ENCODE measurements around the gene PADI2.

PADI2 gene

DNA sequence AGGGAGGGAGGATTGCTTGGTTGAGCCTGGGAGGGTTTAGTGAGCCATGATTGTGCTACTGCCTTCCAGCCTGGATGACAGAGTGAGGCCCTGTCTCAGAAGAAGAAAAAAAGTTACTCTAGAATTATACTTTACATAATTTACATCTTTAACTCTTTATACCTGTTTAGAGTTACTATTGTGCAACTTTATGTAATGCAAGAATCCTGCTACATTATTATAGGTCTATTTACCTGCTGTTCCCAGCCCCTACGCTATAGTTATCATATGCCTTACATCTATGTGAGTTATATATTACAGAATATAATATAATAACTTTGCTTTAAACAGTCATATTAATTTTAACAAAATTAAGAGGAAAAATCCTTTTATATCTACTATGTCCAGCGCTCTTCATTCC, 79.7 kb downstream of the PADI2 start:
- CTCF ChIA-PET: no interaction called here
- H3K4me3 Mint-ChIP-seq: no peak overlapping the region
- no peaks in the 10 kb centered on the region for H3K9me3 Mint-ChIP-seq
- H3K36me3 Mint-ChIP-seq: peaks cover 26% of the 10 kb centered on the region
- DNase-seq: no peak
- no peak overlapping the region for H3K27ac Mint-ChIP-seq
- no peaks in the 10 kb centered on the region for H3K4me1 Mint-ChIP-seq
- H3K27me3 Mint-ChIP-seq: no peaks in the 10 kb centered on the region

DNA sequence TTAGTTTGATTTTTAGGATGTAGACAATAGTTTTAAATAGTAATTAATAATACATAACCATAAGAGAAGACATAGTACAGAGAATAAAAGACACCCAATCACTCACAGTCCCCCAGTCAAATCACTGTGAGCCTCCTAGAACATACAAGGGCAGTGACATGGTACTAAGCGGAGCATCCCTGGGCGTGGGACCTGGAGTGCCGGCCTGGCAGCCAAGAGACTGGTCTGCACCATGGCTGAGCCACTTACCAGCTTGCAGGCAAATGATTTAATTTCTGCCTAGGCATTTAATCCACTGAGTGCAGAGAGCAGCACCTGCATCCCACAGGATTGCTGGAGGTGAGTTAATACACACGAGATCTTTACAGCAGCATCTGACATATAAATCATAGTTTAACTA, 85.8 kb downstream of the PADI2 start:
- Mint-ChIP-seq H3K9me3 (no peaks in the 10 kb centered on the region), H3K4me1 (no peaks in the 10 kb centered on the region), H3K27me3 (no peaks in the 10 kb centered on the region), H3K36me3 (peaks cover 26% of the 10 kb centered on the region), H3K27ac (no peak overlapping the region), H3K4me3 (no peak overlapping the region)
- CTCF ChIA-PET: interaction anchor here (1.0 kb wide), 1 partner anchor 13 kb away, joined by 3 read pairs; no protein-coding TSS in a partner anchor
- DNase-seq: no peak

DNA sequence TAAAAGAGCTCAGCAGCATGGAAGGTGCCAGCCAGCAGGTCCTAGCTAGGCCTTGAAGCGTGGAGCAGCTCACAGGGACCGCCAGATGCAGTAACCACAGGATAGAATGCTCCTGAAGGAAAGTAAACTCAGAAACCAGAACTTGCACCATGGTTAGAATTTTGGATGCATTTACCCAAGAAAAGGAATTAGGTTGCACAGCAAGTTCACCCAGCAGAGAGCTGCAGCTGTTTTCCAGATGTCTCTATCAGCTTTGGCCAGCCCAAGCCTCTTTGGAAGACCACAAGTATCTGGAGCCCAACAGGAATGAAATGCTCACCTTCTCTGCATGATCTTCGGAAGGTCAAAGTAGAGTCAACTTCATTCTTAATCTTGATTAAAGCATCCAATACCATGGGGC, 86.5 kb downstream of the PADI2 start:
- H3K27ac Mint-ChIP-seq: no peak overlapping the region
- H3K27me3 Mint-ChIP-seq: no peaks in the 10 kb centered on the region
- CTCF ChIA-PET: interaction anchor here (1.0 kb wide), 1 partner anchor 14 kb away, joined by 3 read pairs; no protein-coding TSS in a partner anchor
- no peak overlapping the region for H3K4me3 Mint-ChIP-seq
- no peaks in the 10 kb centered on the region for H3K9me3 Mint-ChIP-seq
- H3K4me1 Mint-ChIP-seq: no peaks in the 10 kb centered on the region
- DNase-seq: no peak
- peaks cover 27% of the 10 kb centered on the region for H3K36me3 Mint-ChIP-seq

GRCh38 chr1:17031436-17031835, 87.8 kb downstream of the PADI2 start:
- Mint-ChIP-seq H3K27me3 (no peaks in the 10 kb centered on the region), H3K4me3 (no peak overlapping the region), H3K9me3 (no peaks in the 10 kb centered on the region), H3K36me3 (peaks cover 34% of the 10 kb centered on the region), H3K27ac (no peak overlapping the region), H3K4me1 (no peaks in the 10 kb centered on the region)
- CTCF ChIA-PET: interaction anchor here (0.9 kb wide), 1 partner anchor 15 kb away, joined by 3 read pairs; no protein-coding TSS in a partner anchor
- no peak for DNase-seq

GRCh38 chr1:17030206-17030605, 89.0 kb downstream of the PADI2 start:
- CTCF ChIA-PET: no interaction called here
- Mint-ChIP-seq H3K27me3 (no peaks in the 10 kb centered on the region), H3K27ac (no peak overlapping the region), H3K4me1 (no peaks in the 10 kb centered on the region), H3K9me3 (no peaks in the 10 kb centered on the region), H3K36me3 (peaks cover 36% of the 10 kb centered on the region), H3K4me3 (no peak overlapping the region)
- no peak for DNase-seq

- no peak overlapping the region for H3K27ac Mint-ChIP-seq
Measured at GRCh38 chr1:17028662-17029188, 90.5 kb downstream of the PADI2 start.

DNA sequence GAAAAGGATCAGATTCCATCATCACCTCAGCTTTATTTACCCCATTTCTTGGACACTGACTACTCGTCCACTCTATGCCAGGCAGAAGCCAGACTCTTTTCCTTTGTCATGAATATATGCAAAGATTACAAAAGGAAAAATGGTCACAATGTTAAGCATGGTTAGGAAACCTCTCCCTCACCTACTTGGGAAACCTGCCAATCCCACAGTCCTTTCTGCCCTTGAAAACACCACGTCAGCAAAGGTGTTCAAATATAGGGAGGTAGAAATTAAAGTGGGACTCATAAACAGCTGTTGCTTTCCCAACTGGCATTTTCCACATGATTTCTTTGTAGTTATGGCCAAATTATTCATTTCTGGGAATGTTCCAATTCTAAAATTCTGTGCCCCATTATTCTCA, 91.4 kb downstream of the PADI2 start:
- CTCF ChIA-PET: no interaction called here
- H3K4me3 Mint-ChIP-seq: no peak overlapping the region
- H3K27me3 Mint-ChIP-seq: no peaks in the 10 kb centered on the region
- DNase-seq: no peak
- H3K4me1 Mint-ChIP-seq: no peaks in the 10 kb centered on the region
- H3K36me3 Mint-ChIP-seq: peaks cover 42% of the 10 kb centered on the region
- no peak overlapping the region for H3K27ac Mint-ChIP-seq
- H3K9me3 Mint-ChIP-seq: no peaks in the 10 kb centered on the region

More at GRCh38 chr1:17028662-17029188, 90.5 kb downstream of the PADI2 start:
- Mint-ChIP-seq H3K4me1 (no peaks in the 10 kb centered on the region), H3K9me3 (no peaks in the 10 kb centered on the region), H3K36me3 (peaks cover 39% of the 10 kb centered on the region), H3K27me3 (no peaks in the 10 kb centered on the region), H3K4me3 (no peak overlapping the region)
- CTCF ChIA-PET: no interaction called here
- DNase-seq: no peak

- no peak overlapping the region for H3K4me3 Mint-ChIP-seq
- peaks cover 39% of the 10 kb centered on the region for H3K36me3 Mint-ChIP-seq
- H3K4me1 Mint-ChIP-seq: no peaks in the 10 kb centered on the region
- no peak for DNase-seq
- no peak overlapping the region for H3K27ac Mint-ChIP-seq
- CTCF ChIA-PET: no interaction called here
- H3K27me3 Mint-ChIP-seq: no peaks in the 10 kb centered on the region
- no peaks in the 10 kb centered on the region for H3K9me3 Mint-ChIP-seq
Measured at GRCh38 chr1:17027403-17027802, 91.8 kb downstream of the PADI2 start.

DNA sequence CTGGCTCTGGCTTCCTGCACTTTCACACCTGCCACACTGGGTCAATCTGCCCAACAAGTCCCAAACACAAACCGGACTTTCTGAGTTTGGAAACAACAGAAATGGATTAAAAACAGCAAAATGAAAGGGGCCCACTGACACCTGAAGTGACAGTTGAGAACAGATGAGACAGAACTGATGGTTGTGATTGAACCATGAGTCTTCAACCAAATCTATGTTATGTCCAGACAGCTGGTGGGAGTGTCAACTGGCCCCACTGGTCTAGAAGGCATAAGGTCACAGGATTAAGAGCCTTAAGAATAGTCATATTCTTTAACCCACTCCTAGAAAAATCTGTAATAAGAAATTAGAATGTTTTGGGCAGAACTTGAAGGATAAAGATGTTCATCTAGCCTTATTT, 94.5 kb downstream of the PADI2 start:
- no peaks in the 10 kb centered on the region for H3K9me3 Mint-ChIP-seq
- no peaks in the 10 kb centered on the region for H3K27me3 Mint-ChIP-seq
- H3K27ac Mint-ChIP-seq: no peak overlapping the region
- CTCF ChIA-PET: interaction anchor here (0.9 kb wide), 1 partner anchor 10 kb away, joined by 3 read pairs; no protein-coding TSS in a partner anchor
- H3K4me1 Mint-ChIP-seq: peaks cover 2% of the 10 kb centered on the region
- H3K36me3 Mint-ChIP-seq: peaks cover 50% of the 10 kb centered on the region
- no peak for DNase-seq
- no peak overlapping the region for H3K4me3 Mint-ChIP-seq

GRCh38 chr1:17023573-17023972, 95.7 kb downstream of the PADI2 start:
- H3K4me1 Mint-ChIP-seq: peaks cover 12% of the 10 kb centered on the region
- H3K27me3 Mint-ChIP-seq: no peaks in the 10 kb centered on the region
- no peaks in the 10 kb centered on the region for H3K9me3 Mint-ChIP-seq
- H3K36me3 Mint-ChIP-seq: peaks cover 52% of the 10 kb centered on the region
- H3K4me3 Mint-ChIP-seq: no peak overlapping the region
- CTCF ChIA-PET: no interaction called here
- H3K27ac Mint-ChIP-seq: no peak overlapping the region
- DNase-seq: no peak

DNA sequence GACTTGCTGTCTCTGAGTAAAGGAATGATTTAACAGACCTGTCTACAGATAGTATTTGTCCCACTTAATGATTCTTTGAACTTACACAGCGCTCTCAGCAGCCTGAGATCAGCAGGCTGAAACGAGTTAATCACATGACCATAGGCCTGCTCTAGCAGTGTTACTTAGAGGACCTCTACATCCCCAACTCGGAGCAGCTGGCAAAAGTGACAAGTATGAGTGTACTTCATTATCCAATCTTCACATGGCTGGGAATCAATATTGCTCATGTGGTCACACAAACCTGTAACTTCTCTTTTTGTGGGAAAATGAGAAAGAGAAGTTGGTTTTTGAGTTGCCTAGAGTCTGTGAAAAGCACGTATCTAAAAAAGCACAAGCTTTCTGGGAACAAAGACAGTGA, 96.1 kb downstream of the PADI2 start:
- no peak overlapping the region for H3K27ac Mint-ChIP-seq
- CTCF ChIA-PET: interaction anchor here (1.2 kb wide), 1 partner anchor 63 kb away, joined by 4 read pairs; no protein-coding TSS in a partner anchor
- H3K9me3 Mint-ChIP-seq: no peaks in the 10 kb centered on the region
- peaks cover 47% of the 10 kb centered on the region for H3K36me3 Mint-ChIP-seq
- peaks cover 14% of the 10 kb centered on the region for H3K4me1 Mint-ChIP-seq
- H3K27me3 Mint-ChIP-seq: no peaks in the 10 kb centered on the region
- H3K4me3 Mint-ChIP-seq: no peak overlapping the region
- DNase-seq: no peak

DNA sequence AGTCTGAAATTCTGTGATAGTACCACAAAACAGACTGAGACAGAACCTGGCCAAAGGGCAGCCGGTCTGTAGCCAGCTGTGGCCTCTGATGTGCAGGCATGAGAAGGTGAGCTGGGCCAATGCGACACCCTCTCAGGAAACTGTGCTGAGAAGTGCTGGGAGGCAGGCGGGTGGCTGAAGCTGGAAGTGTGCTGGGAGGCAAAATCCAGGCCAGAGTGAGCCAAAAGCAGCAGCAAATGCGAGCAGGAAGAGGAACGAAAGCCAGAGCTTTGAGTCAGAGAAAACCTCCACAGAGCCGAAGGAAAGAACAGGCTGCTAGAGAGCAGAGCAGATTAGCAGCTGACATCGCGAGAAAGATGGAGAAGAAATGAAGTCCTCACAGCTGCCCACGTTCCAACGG, 97.4 kb downstream of the PADI2 start:
- H3K36me3 Mint-ChIP-seq: peaks cover 41% of the 10 kb centered on the region
- CTCF ChIA-PET: interaction anchor here (1.2 kb wide), 1 partner anchor 62 kb away, joined by 4 read pairs; no protein-coding TSS in a partner anchor

GRCh38 chr1:17020502-17020901, 98.7 kb downstream of the PADI2 start:
- Mint-ChIP-seq H3K27ac (no peak overlapping the region), H3K27me3 (no peaks in the 10 kb centered on the region), H3K4me1 (peaks cover 14% of the 10 kb centered on the region), H3K4me3 (no peak overlapping the region), H3K9me3 (no peaks in the 10 kb centered on the region), H3K36me3 (peaks cover 38% of the 10 kb centered on the region)
- DNase-seq: no peak
- CTCF ChIA-PET: interaction anchor here (1.0 kb wide), 1 partner anchor 56 kb away, joined by 3 read pairs; no protein-coding TSS in a partner anchor

More for the DNA sequence above, 97.4 kb downstream of the PADI2 start:
- H3K27ac Mint-ChIP-seq: no peak overlapping the region
- no peaks in the 10 kb centered on the region for H3K27me3 Mint-ChIP-seq
- H3K4me1 Mint-ChIP-seq: peaks cover 14% of the 10 kb centered on the region
- DNase-seq: no peak
- no peak overlapping the region for H3K4me3 Mint-ChIP-seq
- no peaks in the 10 kb centered on the region for H3K9me3 Mint-ChIP-seq

DNA sequence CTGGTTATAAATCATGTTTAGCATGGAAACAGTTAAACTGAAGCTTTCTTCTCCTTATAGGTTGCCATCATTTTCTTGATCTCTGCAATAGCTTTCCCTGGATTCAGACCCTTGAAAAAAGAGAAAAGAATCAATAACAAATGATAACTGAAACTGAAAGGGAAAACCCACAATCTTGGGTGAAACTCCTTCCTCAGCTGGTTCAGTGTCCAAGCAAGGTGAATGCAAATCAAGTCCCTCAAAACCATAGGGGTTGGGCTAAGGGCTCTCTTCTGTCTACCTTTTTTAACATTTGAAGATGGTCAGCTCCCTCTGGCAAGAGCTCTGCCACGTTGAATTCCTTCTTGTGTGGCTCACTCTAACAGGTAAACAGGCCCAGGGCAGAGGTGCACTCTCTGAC, 100.4 kb downstream of the PADI2 start:
- H3K4me3 Mint-ChIP-seq: no peak overlapping the region
- no peaks in the 10 kb centered on the region for H3K27me3 Mint-ChIP-seq
- H3K36me3 Mint-ChIP-seq: peaks cover 34% of the 10 kb centered on the region
- peaks cover 14% of the 10 kb centered on the region for H3K4me1 Mint-ChIP-seq
- peak overlapping the region; percentile 61 for H3K27ac Mint-ChIP-seq
- H3K9me3 Mint-ChIP-seq: no peaks in the 10 kb centered on the region
- no peak for DNase-seq
- CTCF ChIA-PET: no interaction called here

DNA sequence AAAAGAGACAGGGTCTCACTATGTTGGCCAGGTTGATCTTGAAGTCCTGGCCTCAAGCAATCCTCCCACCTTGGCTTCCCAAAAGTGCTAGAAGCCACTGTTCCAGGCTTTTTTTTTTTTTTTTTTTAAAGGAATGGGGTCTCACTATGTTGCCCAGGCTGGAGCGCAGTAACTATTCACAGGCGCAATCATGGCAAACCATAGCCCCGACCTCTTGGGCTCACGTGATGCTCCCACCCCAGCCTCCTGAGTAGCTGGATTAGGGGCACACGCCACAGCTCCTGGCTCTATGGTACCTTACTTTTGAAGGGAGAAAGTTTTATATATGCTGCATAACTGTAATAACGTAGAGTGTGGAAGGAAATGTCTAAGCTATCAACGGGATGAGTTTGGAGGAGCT, 101.8 kb downstream of the PADI2 start:
- H3K4me1 Mint-ChIP-seq: peaks cover 18% of the 10 kb centered on the region
- H3K27ac Mint-ChIP-seq: no peak overlapping the region
- CTCF ChIA-PET: no interaction called here
- H3K36me3 Mint-ChIP-seq: peaks cover 25% of the 10 kb centered on the region
- H3K9me3 Mint-ChIP-seq: no peaks in the 10 kb centered on the region
- H3K27me3 Mint-ChIP-seq: peaks cover 9% of the 10 kb centered on the region
- no peak for DNase-seq
- H3K4me3 Mint-ChIP-seq: no peak overlapping the region

Measured in activated naive CD4-positive, alpha-beta T cell treated with anti-CD3 and anti-CD28 coated beads, Interleukin-2, amount 10 ng/mL, durations not matched to agents 7 days and 5 days (primary cell).